Measurements from ENCODE around the gene PRRC2B.

DNA sequence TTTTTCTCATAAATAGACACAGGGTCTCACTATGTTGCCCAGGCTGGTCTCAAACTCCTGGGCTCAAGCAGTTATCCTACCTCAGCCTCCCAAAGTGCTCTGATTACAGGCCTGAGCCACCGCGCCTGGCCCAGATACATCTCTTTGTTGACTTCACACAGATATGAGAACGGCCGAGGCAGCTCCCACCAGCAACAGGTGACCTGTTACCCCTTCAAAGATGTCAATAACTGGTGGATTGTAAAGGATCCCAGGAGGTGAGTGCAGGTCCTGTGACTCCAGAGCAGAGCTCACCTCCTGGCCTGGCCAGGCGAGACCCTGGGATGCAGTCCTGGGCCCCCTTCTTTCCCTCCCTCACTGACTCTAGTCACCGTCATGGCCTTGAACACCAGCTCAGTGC lies 118.0 kb downstream of the PRRC2B start:
- TF ChIP-seq EZH2phosphoT487 (IDR thresholded peaks at IDR 0.05; ENCODE audit: insufficient read depth, low read depth) (no peak), EZH2 (IDR thresholded peaks at IDR 0.05; ENCODE audit: insufficient read depth, poor library complexity, severe bottlenecking) (no peak)
